Measurements from ENCODE around the gene NAALADL2. TPM values are rescaled to one million over a fixed set of nuclear protein-coding genes. Genes with fewer than 3 reads are reported as not detected.
A peak's percentile ranks its signal among the peaks of the same experiment; 100 is the strongest.

Gene NAALADL2
- total and polyA plus RNA-seq, 2 of the 4 experiments (the other 2 are of a cell fraction), result 3.8 to 19.2 TPM

DNA sequence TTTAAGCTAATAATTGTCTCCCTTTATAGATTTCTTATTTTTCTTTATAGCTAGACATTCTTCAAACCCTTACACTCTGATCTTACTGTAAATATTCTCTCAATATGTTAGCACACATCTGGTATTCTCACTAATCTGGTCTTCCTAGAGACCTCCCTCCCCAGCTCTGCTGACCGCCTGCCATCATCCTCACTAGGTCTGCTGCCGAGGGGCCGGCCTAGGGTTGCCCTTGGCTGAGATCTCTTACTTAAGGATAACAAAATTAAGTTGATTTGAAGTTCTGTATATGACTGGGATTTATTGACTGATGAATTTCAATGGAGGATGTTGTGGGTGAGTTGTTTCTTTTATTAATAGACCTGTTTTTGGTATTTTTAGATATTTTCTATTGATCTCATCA is 586.6 kb downstream of the NAALADL2 start:
- Histone ChIP-seq H3K4me3 (ENCODE audit: insufficient read depth, low read depth, low read length) (no peak overlapping the region), H3K18ac (ENCODE audit: low read depth, low read length) (no peak overlapping the region), H3K4me1 (ENCODE audit: control insufficient read depth, insufficient read depth, low read length) (0 out of 2 replicates have a peak, but pooled peaks cover 1% of the 10 kb centered on the region), H3K56ac (ENCODE audit: extremely low read depth, insufficient read depth, low read length) (no peak overlapping the region), H3K79me1 (ENCODE audit: low read depth in 1 of 2, low read length in 2 of 2) (no peaks in the 10 kb centered on the region), H3K27ac (ENCODE audit: insufficient read depth, low read length) (no peak overlapping the region), H3K36me3 (ENCODE audit: control insufficient read depth, insufficient read depth, low read length) (no peaks in the 10 kb centered on the region), H2BK20ac (ENCODE audit: low read depth, low read length) (no peak overlapping the region), H3K9me3 (ENCODE audit: control insufficient read depth, insufficient read depth, low read length) (no peaks in the 10 kb centered on the region), H3K4me2 (ENCODE audit: low read depth, low read length) (no peak overlapping the region), H2AK5ac (ENCODE audit: low read depth, low read length) (no peak overlapping the region), H3K23ac (ENCODE audit: low read depth, low read length) (no peak overlapping the region), H4K8ac (ENCODE audit: low read depth in 2 of 2, low read length in 2 of 2) (no peak overlapping the region), H2AFZ (replicated peaks; ENCODE audit: low read length, poor library complexity) (no peak overlapping the region), H3K14ac (replicated peaks; ENCODE audit: low read depth, low read length) (no peak overlapping the region), H4K91ac (ENCODE audit: insufficient read depth, low read depth, low read length) (no peak overlapping the region), H3K9ac (ENCODE audit: low read depth, low read length) (no peak overlapping the region), H4K5ac (ENCODE audit: low read depth, low read length) (no peak overlapping the region), H2BK5ac (ENCODE audit: low read depth, low read length, poor library complexity, severe bottlenecking) (no peak overlapping the region), H2BK120ac (ENCODE audit: low read depth, low read length) (no peak overlapping the region), H4K20me1 (ENCODE audit: insufficient read depth, low read length) (no peaks in the 10 kb centered on the region), H2BK15ac (ENCODE audit: low read depth, low read length) (no peak overlapping the region), H3K9me1 (ENCODE audit: insufficient read depth, low read length) (0 out of 2 replicates have a peak, but pooled peaks cover 3% of the 10 kb centered on the region), H3K27me3 (ENCODE audit: control insufficient read depth, insufficient read depth, low read length) (no peaks in the 10 kb centered on the region), H3K4ac (ENCODE audit: low read depth, low read length) (peak overlapping the region; percentile 65; the same call in 1 of the 2 replicates), H2AK9ac (replicated peaks; ENCODE audit: low read depth, low read length, poor library complexity) (no peak overlapping the region)
- POLR2A ChIA-PET (ENCODE audit: unreplicated experiment), result no interaction called here
- no peak for TF ChIP-seq SMC3 (IDR thresholded peaks at IDR 0.05; ENCODE audit: low read depth, low read length)
- TF ChIP-seq BHLHE40 (IDR thresholded peaks at IDR 0.05; ENCODE audit: low read depth, low read length), result no peak
- TF ChIP-seq, protein P1, sequence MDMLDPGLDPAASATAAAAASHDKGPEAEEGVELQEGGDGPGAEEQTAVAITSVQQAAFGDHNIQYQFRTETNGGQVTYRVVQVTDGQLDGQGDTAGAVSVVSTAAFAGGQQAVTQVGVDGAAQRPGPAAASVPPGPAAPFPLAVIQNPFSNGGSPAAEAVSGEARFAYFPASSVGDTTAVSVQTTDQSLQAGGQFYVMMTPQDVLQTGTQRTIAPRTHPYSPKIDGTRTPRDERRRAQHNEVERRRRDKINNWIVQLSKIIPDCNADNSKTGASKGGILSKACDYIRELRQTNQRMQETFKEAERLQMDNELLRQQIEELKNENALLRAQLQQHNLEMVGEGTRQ (IDR thresholded peaks at IDR 0.05; ENCODE audit: low read depth, low read length), result no peak
- TF ChIP-seq, protein P2, sequence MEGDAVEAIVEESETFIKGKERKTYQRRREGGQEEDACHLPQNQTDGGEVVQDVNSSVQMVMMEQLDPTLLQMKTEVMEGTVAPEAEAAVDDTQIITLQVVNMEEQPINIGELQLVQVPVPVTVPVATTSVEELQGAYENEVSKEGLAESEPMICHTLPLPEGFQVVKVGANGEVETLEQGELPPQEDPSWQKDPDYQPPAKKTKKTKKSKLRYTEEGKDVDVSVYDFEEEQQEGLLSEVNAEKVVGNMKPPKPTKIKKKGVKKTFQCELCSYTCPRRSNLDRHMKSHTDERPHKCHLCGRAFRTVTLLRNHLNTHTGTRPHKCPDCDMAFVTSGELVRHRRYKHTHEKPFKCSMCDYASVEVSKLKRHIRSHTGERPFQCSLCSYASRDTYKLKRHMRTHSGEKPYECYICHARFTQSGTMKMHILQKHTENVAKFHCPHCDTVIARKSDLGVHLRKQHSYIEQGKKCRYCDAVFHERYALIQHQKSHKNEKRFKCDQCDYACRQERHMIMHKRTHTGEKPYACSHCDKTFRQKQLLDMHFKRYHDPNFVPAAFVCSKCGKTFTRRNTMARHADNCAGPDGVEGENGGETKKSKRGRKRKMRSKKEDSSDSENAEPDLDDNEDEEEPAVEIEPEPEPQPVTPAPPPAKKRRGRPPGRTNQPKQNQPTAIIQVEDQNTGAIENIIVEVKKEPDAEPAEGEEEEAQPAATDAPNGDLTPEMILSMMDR (conservative IDR thresholded peaks at IDR 0.05; ENCODE audit: low read depth, low read length), result no peak
- TF ChIP-seq CHD1 (IDR thresholded peaks at IDR 0.05; ENCODE audit: low read depth, low read length), result no peak
- no peak for TF ChIP-seq MAFK (IDR thresholded peaks at IDR 0.05; ENCODE audit: low read depth, low read length)
- TF ChIP-seq MAZ (IDR thresholded peaks at IDR 0.05; ENCODE audit: borderline replicate concordance, low read depth, low read length), result no peak
- no peak for TF ChIP-seq MXI1 (IDR thresholded peaks at IDR 0.05; ENCODE audit: borderline replicate concordance, low read depth, low read length)
- TF ChIP-seq RCOR1 (IDR thresholded peaks at IDR 0.05; ENCODE audit: insufficient replicate concordance, low read length), result no peak
- no peak for TF ChIP-seq FOS (IDR thresholded peaks at IDR 0.05; ENCODE audit: low read depth, low read length)
- no peak for TF ChIP-seq RAD21 (IDR thresholded peaks at IDR 0.05; ENCODE audit: low read length)
- TF ChIP-seq RFX5 (IDR thresholded peaks at IDR 0.05; ENCODE audit: low read depth, low read length), result no peak
- TF ChIP-seq, protein P3, sequence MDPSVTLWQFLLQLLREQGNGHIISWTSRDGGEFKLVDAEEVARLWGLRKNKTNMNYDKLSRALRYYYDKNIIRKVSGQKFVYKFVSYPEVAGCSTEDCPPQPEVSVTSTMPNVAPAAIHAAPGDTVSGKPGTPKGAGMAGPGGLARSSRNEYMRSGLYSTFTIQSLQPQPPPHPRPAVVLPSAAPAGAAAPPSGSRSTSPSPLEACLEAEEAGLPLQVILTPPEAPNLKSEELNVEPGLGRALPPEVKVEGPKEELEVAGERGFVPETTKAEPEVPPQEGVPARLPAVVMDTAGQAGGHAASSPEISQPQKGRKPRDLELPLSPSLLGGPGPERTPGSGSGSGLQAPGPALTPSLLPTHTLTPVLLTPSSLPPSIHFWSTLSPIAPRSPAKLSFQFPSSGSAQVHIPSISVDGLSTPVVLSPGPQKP (IDR thresholded peaks at IDR 0.05; ENCODE audit: borderline replicate concordance, low read depth, low read length), result no peak
- no peak for TF ChIP-seq CEBPB (IDR thresholded peaks at IDR 0.05; ENCODE audit: low read depth, low read length)
- TF ChIP-seq POLR2A (IDR thresholded peaks at IDR 0.05; ENCODE audit: low read depth, low read length), result no peak
- intact Hi-C loops (cut with micrococcal nuclease), result no loop called here
- WGBS, 2 experiments (ENCODE audit: extremely low coverage in 2 of 2, insufficient read length in 1 of 2), result no CpG with 5 or more reads among the region's 3 CpGs
- no peak for DNase-seq
- ATAC-seq (ENCODE audit: low read depth), result no peak
- dilution Hi-C loops (cut with HindIII; ENCODE audit: low sequenced_read_pairs, unreplicated experiment), result no loop called here
- CTCF ChIA-PET, result no interaction called here
- BruUV-seq (replicated peaks), result no TSS peak
- in situ Hi-C loops (cut with MboI; ENCODE audit: low sequenced_read_pairs), result no loop called here

Measured in IMR-90 (cell line).